OCI-LY3 (cell line): ENCODE results near the gene GTF3C4.
A peak's percentile ranks its signal among the peaks of the same experiment; 100 is the strongest.

Experiments used
- H2AFZ ChIP-seq: fragments of 200-600, 300-600 bp; shearing (Covaris generic); 2 replicates; pipeline ENCODE4 v1.6.0; 2014; ENCODE audit warnings: antibody characterized with exemption, low read depth, low read length
- H3K27ac ChIP-seq: fragments of 200-600, 300-600 bp; sonication (generic); 2 replicates; pipeline ENCODE4 v1.5.1; 2014; ENCODE audit warnings: mild to moderate bottlenecking, low read length, moderate library complexity, mixed read lengths
- H3K27me3 ChIP-seq: fragments of 200-600, 300-600 bp; sonication (generic); 2 replicates; pipeline ENCODE4 v1.6.1; 2014; ENCODE audit warnings: low read depth, low read length, mixed read lengths
- H3K36me3 ChIP-seq: fragments of 200-600, 300-600 bp; sonication (generic); replicated peaks from 2 replicates; pipeline ENCODE3; 2014; ENCODE audit warnings: low read depth, low read length, mixed read lengths
- H3K4me1 ChIP-seq: fragments of 300-600, 200-600 bp; sonication (generic); 2 replicates; pipeline ENCODE4 v1.6.1; 2014; ENCODE audit warnings: low read length, mixed read lengths
- H3K4me2 ChIP-seq: fragments of 200-600, 300-600 bp; sonication (generic); 2 replicates; pipeline ENCODE4 v1.6.1; 2014; ENCODE audit warnings: low read length, mixed read lengths
- H3K4me3 ChIP-seq: fragments of 300-600, 200-600 bp; sonication (generic); 2 replicates; pipeline ENCODE4 v1.5.1; 2014; ENCODE audit warnings: antibody characterized with exemption, mild to moderate bottlenecking, low read length, moderate library complexity
- H3K79me2 ChIP-seq: fragments of 300-600, 200-600 bp; shearing (Covaris generic); 2 replicates; pipeline ENCODE4 v1.6.1; 2014; ENCODE audit warnings: mild to moderate bottlenecking, low read length, mixed read lengths
- H3K9ac ChIP-seq: fragments of 300-600, 200-600 bp; shearing (Covaris generic); 2 replicates; pipeline ENCODE4 v1.6.0; 2014; ENCODE audit warnings: mild to moderate bottlenecking, low read length, moderate library complexity
- H3K9me3 ChIP-seq: fragments of 200-600, 300-600 bp; shearing (Covaris generic); 2 replicates; pipeline ENCODE4 v1.6.1; 2014; ENCODE audit warnings: low read length, mixed read lengths; ENCODE audit not compliant: insufficient read depth
- H4K20me1 ChIP-seq: fragments of 200-600, 300-600 bp; sonication (generic); 2 replicates; pipeline ENCODE4 v1.6.1; 2016; ENCODE audit warnings: low read length, mixed read lengths; ENCODE audit not compliant: insufficient read depth
- EZH2phosphoT487 ChIP-seq: fragments of 200-600 bp; shearing (Covaris generic); IDR thresholded peaks from 2 replicates; pipeline ENCODE4 v1.6.1; 2018; ENCODE audit warnings: antibody characterized with exemption, mixed run types, low read depth
- TF ChIP-seq, protein P1 (sequence below): fragments of 200-600, 300-600 bp; sonication (generic); IDR thresholded peaks from 2 replicates; pipeline ENCODE4 v1.5.1; 2014; ENCODE audit warnings: antibody characterized with exemption, low read length, low read depth

The GTF3C4 gene

DNA sequence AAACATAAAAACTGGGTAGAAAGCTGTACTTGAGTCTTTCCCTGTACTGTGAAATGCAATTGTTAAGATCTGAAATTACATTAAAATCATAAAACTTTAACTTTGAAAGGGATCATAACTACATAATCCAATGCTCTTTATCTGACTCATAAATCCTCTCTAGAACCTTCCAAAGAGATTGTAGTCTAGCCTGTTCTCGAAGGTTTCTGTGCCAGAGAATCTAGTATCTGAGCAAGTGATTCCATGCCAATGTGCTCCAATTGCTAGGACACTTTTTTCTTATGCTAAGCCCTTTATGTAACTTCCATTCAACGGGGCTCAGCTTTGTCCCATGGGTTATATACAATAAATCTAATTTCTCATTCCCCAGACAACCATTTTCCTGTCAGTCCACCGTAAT lies 21.6 kb upstream of the GTF3C4 start:
- no peak for TF ChIP-seq EZH2phosphoT487
- TF ChIP-seq, protein P1, sequence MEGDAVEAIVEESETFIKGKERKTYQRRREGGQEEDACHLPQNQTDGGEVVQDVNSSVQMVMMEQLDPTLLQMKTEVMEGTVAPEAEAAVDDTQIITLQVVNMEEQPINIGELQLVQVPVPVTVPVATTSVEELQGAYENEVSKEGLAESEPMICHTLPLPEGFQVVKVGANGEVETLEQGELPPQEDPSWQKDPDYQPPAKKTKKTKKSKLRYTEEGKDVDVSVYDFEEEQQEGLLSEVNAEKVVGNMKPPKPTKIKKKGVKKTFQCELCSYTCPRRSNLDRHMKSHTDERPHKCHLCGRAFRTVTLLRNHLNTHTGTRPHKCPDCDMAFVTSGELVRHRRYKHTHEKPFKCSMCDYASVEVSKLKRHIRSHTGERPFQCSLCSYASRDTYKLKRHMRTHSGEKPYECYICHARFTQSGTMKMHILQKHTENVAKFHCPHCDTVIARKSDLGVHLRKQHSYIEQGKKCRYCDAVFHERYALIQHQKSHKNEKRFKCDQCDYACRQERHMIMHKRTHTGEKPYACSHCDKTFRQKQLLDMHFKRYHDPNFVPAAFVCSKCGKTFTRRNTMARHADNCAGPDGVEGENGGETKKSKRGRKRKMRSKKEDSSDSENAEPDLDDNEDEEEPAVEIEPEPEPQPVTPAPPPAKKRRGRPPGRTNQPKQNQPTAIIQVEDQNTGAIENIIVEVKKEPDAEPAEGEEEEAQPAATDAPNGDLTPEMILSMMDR, result no peak
- no peaks in the 10 kb centered on the region for H4K20me1 ChIP-seq
- peaks cover 73% of the 10 kb centered on the region for H3K36me3 ChIP-seq
- no peak overlapping the region for H3K4me2 ChIP-seq
- H3K27ac ChIP-seq, result no peak overlapping the region
- no peaks in the 10 kb centered on the region for H3K4me1 ChIP-seq
- no peaks in the 10 kb centered on the region for H3K9me3 ChIP-seq
- H3K4me3 ChIP-seq, result no peak overlapping the region
- no peak overlapping the region for H2AFZ ChIP-seq
- H3K79me2 ChIP-seq, result no peaks in the 10 kb centered on the region
- no peaks in the 10 kb centered on the region for H3K27me3 ChIP-seq
- no peak overlapping the region for H3K9ac ChIP-seq

DNA sequence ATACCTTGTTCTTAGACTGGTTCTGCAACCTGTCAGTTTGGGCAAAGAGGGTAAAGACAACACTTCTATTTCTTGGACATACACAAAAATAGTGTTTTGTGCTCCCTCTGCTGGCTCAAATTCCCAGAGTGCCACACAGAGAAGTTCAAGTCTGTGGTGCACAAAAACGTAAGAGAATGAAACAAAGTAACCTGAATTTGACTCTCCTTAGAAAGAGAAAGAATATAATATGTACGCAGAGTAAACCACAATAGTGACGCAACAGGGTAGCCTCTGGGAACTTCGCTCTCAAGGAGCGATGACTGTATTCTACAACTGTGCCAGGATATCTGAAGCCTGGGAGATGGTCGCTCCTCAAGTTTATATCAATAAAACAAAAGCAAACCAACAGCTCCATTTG lies 19.0 kb upstream of the GTF3C4 start:
- Histone ChIP-seq H3K4me1 (no peaks in the 10 kb centered on the region), H3K9ac (no peak overlapping the region), H3K79me2 (peaks cover 11% of the 10 kb centered on the region), H3K9me3 (no peaks in the 10 kb centered on the region), H3K4me2 (no peak overlapping the region), H4K20me1 (0 out of 2 replicates have a peak, but pooled peaks cover 2% of the 10 kb centered on the region), H3K27ac (no peak overlapping the region), H3K4me3 (no peak overlapping the region), H2AFZ (no peak overlapping the region), H3K27me3 (no peaks in the 10 kb centered on the region), H3K36me3 (peaks cover 67% of the 10 kb centered on the region)
- no peak for TF ChIP-seq EZH2phosphoT487
- TF ChIP-seq, protein P1, result peak; percentile 40; the same call in 1 of the 2 replicates

DNA sequence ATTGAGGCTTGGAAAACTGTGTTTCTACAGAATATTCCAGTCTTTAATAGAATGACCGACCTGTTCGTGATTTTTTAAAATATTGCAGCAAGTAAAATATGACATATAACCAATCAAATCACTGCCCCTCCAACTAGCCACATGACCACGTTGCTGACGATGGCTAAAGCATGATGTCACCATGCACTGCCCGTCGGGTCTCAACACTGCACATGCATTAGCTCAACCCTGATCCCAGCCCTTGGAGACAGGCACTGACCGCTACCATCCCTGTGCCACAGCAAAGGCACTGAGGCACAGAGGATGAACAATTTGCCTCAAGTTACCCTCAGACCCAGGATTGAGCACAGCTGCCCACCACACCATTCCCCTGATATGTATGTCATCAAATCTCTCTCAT lies 14.0 kb upstream of the GTF3C4 start:
- no peak overlapping the region for H3K9ac ChIP-seq
- no peak overlapping the region for H3K4me2 ChIP-seq
- H3K27me3 ChIP-seq, result no peaks in the 10 kb centered on the region
- H3K4me3 ChIP-seq, result no peak overlapping the region
- H2AFZ ChIP-seq, result no peak overlapping the region
- TF ChIP-seq, protein P1, result no peak
- no peak for TF ChIP-seq EZH2phosphoT487
- no peaks in the 10 kb centered on the region for H3K9me3 ChIP-seq
- H3K4me1 ChIP-seq, result peaks cover 7% of the 10 kb centered on the region
- 0 out of 2 replicates have a peak, but pooled peaks cover 5% of the 10 kb centered on the region for H4K20me1 ChIP-seq
- no peak overlapping the region for H3K27ac ChIP-seq
- peaks cover 60% of the 10 kb centered on the region for H3K36me3 ChIP-seq
- peaks cover 37% of the 10 kb centered on the region for H3K79me2 ChIP-seq

DNA sequence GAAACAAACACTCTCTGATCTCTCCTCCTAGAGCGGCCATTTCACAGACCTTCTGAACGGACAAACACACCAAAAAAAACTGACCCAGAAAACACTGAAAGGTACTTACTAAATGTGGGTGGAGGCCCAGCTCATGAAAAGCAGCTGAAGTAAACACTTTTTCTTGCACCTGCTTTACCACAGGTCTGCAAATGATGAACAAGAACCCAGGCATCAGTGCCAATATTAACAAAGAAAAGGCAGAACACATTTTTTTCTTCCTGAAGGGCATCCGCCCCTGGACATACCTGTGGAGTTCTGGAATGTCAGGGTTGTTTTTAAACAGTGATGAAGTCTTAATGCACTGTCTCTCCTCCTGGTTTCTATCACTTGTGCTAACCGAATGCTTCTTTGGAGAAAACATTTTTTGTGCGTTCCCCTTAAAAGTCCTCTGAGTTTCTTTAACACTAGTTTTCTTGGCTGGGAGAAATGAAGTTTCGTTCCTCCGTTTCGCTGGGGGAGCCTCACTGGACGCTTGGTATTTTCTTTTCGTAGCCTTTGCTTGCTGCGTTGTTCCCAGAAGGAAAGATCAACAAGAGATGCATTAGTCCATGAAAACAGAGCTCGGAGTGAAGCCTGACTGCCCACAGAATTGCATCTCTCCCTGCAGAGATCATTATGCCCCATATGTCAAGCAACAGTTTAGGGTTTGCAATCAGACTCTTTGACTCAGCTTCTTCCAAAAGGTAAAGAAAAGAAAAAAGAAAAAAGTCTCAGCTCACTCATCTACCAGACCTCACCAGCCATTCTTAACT lies 7.9 kb upstream of the GTF3C4 start:
- no peaks in the 10 kb centered on the region for H3K9me3 ChIP-seq
- H3K27me3 ChIP-seq, result no peaks in the 10 kb centered on the region
- H3K79me2 ChIP-seq, result peaks cover 83% of the 10 kb centered on the region
- no peak overlapping the region for H3K4me2 ChIP-seq
- H3K27ac ChIP-seq, result no peak overlapping the region
- peaks cover 7% of the 10 kb centered on the region for H3K4me1 ChIP-seq
- TF ChIP-seq, protein P1, result no peak
- TF ChIP-seq EZH2phosphoT487, result no peak
- no peak overlapping the region for H3K9ac ChIP-seq
- H4K20me1 ChIP-seq, result 0 out of 2 replicates have a peak, but pooled peaks cover 9% of the 10 kb centered on the region
- no peak overlapping the region for H3K4me3 ChIP-seq
- H3K36me3 ChIP-seq, result peaks cover 50% of the 10 kb centered on the region
- H2AFZ ChIP-seq, result no peak overlapping the region
